OCI-LY1 (cell line): ENCODE data around the gene KLF18.

Experiments
- H2AFZ ChIP-seq: fragments of 200-600 bp; sonication (generic), shearing (Covaris generic); 2 replicates; pipeline ENCODE4 v1.6.0; 2014; ENCODE audit warnings: antibody characterized with exemption, mild to moderate bottlenecking, low read length
- H3F3A ChIP-seq: fragments of 200-600 bp; sonication (generic), shearing (Covaris generic); 2 replicates; pipeline ENCODE4 v1.6.0; 2014; ENCODE audit warnings: mild to moderate bottlenecking, antibody characterized with exemption, low read length, moderate library complexity; ENCODE audit not compliant: insufficient read depth
- H3K27ac ChIP-seq: fragments of 200-600 bp; sonication (generic); 2 replicates; pipeline ENCODE4 v1.5.1; 2014; ENCODE audit warnings: low read length, mixed run types, mild to moderate bottlenecking, low read depth; ENCODE audit not compliant: poor library complexity, severe bottlenecking
- H3K27me3 ChIP-seq: fragments of 200-600 bp; sonication (generic); 2 replicates; pipeline ENCODE4 v1.6.0; 2014; ENCODE audit warnings: antibody characterized with exemption, mild to moderate bottlenecking, low read length, moderate library complexity; ENCODE audit not compliant: insufficient read depth
- H3K36me3 ChIP-seq: fragments of 200-600 bp; sonication (generic); 2 replicates; pipeline ENCODE4 v1.6.1; 2014; ENCODE audit warnings: mild to moderate bottlenecking, antibody characterized with exemption, low read length, moderate library complexity, mixed read lengths; ENCODE audit not compliant: insufficient read depth
- H3K4me1 ChIP-seq: fragments of 200-600 bp; sonication (generic); 2 replicates; pipeline ENCODE4 v1.5.1; 2014; ENCODE audit warnings: mild to moderate bottlenecking, low read length, moderate library complexity; ENCODE audit not compliant: insufficient read depth, severe bottlenecking
- H3K4me2 ChIP-seq: fragments of 200-600 bp; sonication (generic), shearing (Covaris generic); 2 replicates; pipeline ENCODE4 v1.6.1; 2014; ENCODE audit warnings: low read length
- H3K4me3 ChIP-seq: fragments of 200-600 bp; sonication (generic); 2 replicates; pipeline ENCODE4 v1.5.1; 2014; ENCODE audit warnings: low read length, low read depth, mild to moderate bottlenecking, mixed read lengths; ENCODE audit not compliant: poor library complexity, severe bottlenecking
- H3K79me2 ChIP-seq: fragments of 200-600 bp; shearing (Covaris generic); 2 replicates; pipeline ENCODE4 v1.6.1; 2016; ENCODE audit warnings: mixed run types, low read length, mixed read lengths; ENCODE audit not compliant: insufficient read depth
- H3K9ac ChIP-seq: fragments of 200-600 bp; sonication (generic), shearing (Covaris generic); 2 replicates; pipeline ENCODE4 v1.6.1; 2014; ENCODE audit warnings: mild to moderate bottlenecking, low read length, mixed read lengths
- H3K9me2 ChIP-seq: fragments of 200-600 bp; sonication (generic), shearing (Covaris generic); 2 replicates; pipeline ENCODE4 v1.6.1; 2014; ENCODE audit warnings: low read depth, mild to moderate bottlenecking, low read length, mixed read lengths
- H3K9me3 ChIP-seq: fragments of 200-600 bp; shearing (Covaris generic); 2 replicates; pipeline ENCODE4 v1.6.1; 2014; ENCODE audit warnings: low read length, mixed read lengths
- H4K20me1 ChIP-seq: fragments of 200-600 bp; sonication (generic), shearing (Covaris generic); 2 replicates; pipeline ENCODE4 v1.6.0; 2016; ENCODE audit warnings: mild to moderate bottlenecking, low read length; ENCODE audit not compliant: insufficient read depth
- EZH2 ChIP-seq: fragments of 200-600 bp; sonication (generic), shearing (Covaris generic); IDR thresholded peaks from 2 replicates; pipeline ENCODE4 v1.8.0; 2017; ENCODE audit warnings: borderline replicate concordance, mixed run types, mild to moderate bottlenecking, antibody characterized with exemption, low read length, moderate library complexity, mixed read lengths
- TF ChIP-seq, protein P1 (sequence below): fragments of 200-600 bp; sonication (generic), shearing (Covaris generic); IDR thresholded peaks from 2 replicates; pipeline ENCODE4 v1.5.1; 2017; ENCODE audit warnings: mild to moderate bottlenecking, antibody characterized with exemption, low read length, moderate library complexity, mixed read lengths

The KLF18 gene

DNA sequence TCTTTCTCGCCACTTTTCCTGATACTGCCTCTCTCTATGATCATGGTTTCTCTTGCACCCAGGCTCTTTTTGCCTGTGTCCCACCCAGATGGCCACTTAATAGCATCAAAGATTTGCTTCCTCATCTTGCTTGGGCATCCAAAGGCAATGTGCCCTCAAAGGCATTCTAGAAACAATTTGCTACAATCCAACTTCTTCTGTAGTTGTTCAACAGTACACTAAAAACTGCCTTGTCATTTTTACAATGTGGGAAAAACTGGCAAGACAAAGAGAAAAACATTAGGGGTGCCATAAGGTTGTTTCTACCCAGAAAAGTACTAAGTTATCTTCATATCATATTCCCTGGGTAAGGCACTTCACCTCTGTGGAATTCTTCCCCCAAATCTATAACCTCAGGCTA lies 16.5 kb upstream of the KLF18 start:
- H3K27me3 ChIP-seq, result no peaks in the 10 kb centered on the region
- no peak overlapping the region for H3K9ac ChIP-seq
- no peak overlapping the region for H3K4me3 ChIP-seq
- no peaks in the 10 kb centered on the region for H3K4me1 ChIP-seq
- no peaks in the 10 kb centered on the region for H3K9me2 ChIP-seq
- no peaks in the 10 kb centered on the region for H3F3A ChIP-seq
- H2AFZ ChIP-seq, result no peak overlapping the region
- H3K9me3 ChIP-seq, result no peaks in the 10 kb centered on the region
- no peaks in the 10 kb centered on the region for H4K20me1 ChIP-seq
- H3K27ac ChIP-seq, result no peak overlapping the region
- no peaks in the 10 kb centered on the region for H3K36me3 ChIP-seq
- TF ChIP-seq, protein P1, sequence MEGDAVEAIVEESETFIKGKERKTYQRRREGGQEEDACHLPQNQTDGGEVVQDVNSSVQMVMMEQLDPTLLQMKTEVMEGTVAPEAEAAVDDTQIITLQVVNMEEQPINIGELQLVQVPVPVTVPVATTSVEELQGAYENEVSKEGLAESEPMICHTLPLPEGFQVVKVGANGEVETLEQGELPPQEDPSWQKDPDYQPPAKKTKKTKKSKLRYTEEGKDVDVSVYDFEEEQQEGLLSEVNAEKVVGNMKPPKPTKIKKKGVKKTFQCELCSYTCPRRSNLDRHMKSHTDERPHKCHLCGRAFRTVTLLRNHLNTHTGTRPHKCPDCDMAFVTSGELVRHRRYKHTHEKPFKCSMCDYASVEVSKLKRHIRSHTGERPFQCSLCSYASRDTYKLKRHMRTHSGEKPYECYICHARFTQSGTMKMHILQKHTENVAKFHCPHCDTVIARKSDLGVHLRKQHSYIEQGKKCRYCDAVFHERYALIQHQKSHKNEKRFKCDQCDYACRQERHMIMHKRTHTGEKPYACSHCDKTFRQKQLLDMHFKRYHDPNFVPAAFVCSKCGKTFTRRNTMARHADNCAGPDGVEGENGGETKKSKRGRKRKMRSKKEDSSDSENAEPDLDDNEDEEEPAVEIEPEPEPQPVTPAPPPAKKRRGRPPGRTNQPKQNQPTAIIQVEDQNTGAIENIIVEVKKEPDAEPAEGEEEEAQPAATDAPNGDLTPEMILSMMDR, result no peak
- no peak for TF ChIP-seq EZH2
- H3K79me2 ChIP-seq, result no peaks in the 10 kb centered on the region
- no peak overlapping the region for H3K4me2 ChIP-seq

DNA sequence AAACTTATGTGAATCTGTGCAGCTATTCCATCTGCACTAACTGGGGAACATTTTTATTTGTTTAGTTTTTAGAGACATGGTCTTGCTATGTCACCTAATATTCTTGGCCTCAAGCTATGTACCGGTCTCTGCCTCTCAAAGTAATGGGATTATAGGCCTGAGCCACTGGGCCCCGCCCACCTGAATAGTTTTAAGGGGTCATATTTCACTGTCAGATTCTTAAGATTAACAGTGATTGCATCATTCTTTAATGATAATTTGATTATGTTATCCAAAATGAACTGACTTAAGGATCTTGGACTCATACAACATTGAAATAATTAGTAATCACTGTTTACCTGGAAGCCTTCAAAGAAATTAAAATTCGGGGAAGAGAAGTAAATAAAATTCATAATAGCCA lies 12.6 kb upstream of the KLF18 start:
- H3K27me3 ChIP-seq, result no peaks in the 10 kb centered on the region
- no peak overlapping the region for H3K4me3 ChIP-seq
- TF ChIP-seq, protein P1, result no peak
- TF ChIP-seq EZH2, result no peak
- H3K4me2 ChIP-seq, result no peak overlapping the region
- no peaks in the 10 kb centered on the region for H4K20me1 ChIP-seq
- no peaks in the 10 kb centered on the region for H3K4me1 ChIP-seq
- H3K9me2 ChIP-seq, result no peaks in the 10 kb centered on the region
- H3K79me2 ChIP-seq, result no peaks in the 10 kb centered on the region
- H3K36me3 ChIP-seq, result no peaks in the 10 kb centered on the region
- no peak overlapping the region for H3K27ac ChIP-seq
- no peak overlapping the region for H2AFZ ChIP-seq
- no peak overlapping the region for H3K9ac ChIP-seq
- H3K9me3 ChIP-seq, result no peaks in the 10 kb centered on the region
- H3F3A ChIP-seq, result no peaks in the 10 kb centered on the region

DNA sequence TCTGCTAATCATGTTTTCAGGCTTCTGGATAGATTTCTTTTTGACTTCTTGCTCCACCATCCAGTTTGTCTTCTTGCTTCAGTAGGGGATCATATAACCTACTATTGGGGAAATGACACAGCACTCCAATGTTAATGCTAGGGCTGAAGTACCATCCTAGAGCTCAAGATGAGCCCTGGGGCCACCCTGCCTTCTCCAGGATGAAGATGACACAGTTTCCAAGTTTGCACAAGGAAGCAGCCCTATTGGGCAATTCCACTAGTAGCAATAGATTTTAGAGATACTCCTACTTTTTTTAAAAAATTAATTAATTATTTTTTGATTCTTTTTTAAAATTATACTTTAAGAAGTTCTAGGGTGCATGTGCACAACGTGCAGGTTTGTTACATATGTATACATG lies 11.3 kb upstream of the KLF18 start:
- H3K4me1 ChIP-seq, result no peaks in the 10 kb centered on the region
- no peak overlapping the region for H3K4me2 ChIP-seq
- H4K20me1 ChIP-seq, result no peaks in the 10 kb centered on the region
- H3K9me2 ChIP-seq, result no peaks in the 10 kb centered on the region
- no peaks in the 10 kb centered on the region for H3K79me2 ChIP-seq
- H3K27me3 ChIP-seq, result no peaks in the 10 kb centered on the region
- no peak overlapping the region for H3K4me3 ChIP-seq
- H3K9me3 ChIP-seq, result no peaks in the 10 kb centered on the region
- no peaks in the 10 kb centered on the region for H3K36me3 ChIP-seq
- no peak overlapping the region for H3K9ac ChIP-seq
- H3F3A ChIP-seq, result no peaks in the 10 kb centered on the region
- TF ChIP-seq, protein P1, result no peak
- no peak for TF ChIP-seq EZH2
- H2AFZ ChIP-seq, result no peak overlapping the region
- no peak overlapping the region for H3K27ac ChIP-seq
